CD4-positive, alpha-beta T cell treated with Interleukin-17A for 4 hours (primary cell): ENCODE results near the gene TMEM143.
A peak's percentile ranks its signal among the peaks of the same experiment; 100 is the strongest.
"Not testable (repeated sequence)": the region's sequence is repeated elsewhere in the genome, so short reads cannot be mapped to it uniquely, and the experiment has no call there.

ENCODE experiments used
- DNase-seq: peaks from one replicate; pipeline ENCODE4 v3.0.0-alpha.2; 2020; ENCODE audit warnings: mixed read lengths

The TMEM143 gene

DNA sequence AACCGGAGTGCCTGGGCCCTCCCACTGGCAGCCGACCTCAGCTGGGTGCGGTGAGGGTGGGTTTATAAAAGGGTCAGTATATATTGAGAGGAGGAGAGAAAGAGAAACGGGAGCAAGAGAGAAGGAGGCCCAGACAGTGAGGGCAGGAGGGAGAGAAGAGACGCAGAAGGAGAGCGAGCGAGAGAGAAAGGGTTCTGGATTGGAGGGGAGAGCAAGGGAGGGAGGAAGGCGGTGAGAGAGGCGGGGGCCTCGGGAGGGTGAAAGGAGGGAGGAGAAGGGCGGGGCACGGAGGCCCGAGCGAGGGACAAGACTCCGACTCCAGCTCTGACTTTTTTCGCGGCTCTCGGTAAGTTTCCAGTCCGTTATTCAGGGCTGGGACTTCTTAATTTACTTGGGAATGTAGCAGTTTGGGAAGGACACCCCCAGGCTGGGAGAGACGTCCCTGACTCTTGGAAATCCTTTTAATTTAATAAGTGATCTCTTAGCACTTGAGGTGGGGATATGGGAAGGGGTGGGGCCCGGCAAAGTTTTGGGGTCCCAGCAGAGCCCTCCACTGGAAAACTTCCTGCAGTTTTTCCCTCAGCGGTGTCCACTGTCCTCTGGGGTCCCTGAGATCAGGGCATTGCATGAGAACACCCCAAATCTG lies 38.4 kb downstream of the TMEM143 start, which contains the start of gene EMP3:
Gene EMP3, plus strand, starts transcription at position 288 of the 646 bp plus-strand sequence. CDS start 1,293 bp downstream, outside the sequence.
- peak; percentile 91 for DNase-seq

DNA sequence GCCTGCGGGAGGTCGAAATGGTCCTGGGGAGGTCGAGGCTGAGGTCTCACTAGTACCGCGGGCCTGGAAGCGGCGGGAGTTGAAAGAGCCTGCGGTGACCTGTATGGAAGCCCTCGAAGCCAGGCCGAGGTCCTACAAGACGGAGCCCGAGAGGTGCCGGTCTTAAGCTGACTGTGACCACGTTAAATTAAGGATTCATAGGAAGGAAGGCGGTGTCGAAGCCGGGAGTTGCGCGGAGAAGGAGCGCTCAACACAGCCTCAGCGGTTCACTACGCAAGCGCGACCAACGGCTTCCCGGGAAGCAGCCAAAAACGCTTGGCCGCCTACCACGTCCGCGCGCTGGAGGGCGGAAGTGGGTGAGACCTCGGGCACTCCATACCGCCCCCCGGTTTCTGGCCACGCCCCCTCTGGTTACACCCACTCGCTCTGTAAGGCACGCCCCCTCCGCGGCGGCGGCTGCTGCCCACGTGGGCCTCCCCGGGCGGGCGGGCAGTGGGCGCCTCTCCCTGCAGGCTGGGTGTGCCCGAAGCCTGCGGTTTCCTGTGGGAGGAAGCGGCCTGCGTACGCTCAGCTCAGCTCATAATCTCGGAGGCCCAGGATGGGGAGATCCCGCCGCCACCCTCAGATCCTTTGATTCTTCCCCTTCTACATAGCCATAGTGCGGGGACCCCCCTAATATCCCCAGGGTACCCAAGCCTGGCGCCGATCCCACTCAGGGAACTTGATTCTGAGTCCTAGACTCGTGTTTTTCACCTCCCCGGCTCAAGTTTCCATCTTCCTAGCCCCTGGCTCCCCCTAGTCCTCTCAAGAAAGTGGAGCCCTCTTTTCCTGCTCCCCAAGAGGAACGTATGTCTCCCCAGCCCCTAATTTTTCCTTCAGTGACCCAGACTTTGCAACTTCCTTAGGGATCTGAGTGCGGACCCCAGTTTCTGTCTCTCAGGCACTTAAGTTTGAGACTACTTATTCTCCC lies 41.8 kb downstream of the TMEM143 start:
- DNase-seq = peak; percentile 100

DNA sequence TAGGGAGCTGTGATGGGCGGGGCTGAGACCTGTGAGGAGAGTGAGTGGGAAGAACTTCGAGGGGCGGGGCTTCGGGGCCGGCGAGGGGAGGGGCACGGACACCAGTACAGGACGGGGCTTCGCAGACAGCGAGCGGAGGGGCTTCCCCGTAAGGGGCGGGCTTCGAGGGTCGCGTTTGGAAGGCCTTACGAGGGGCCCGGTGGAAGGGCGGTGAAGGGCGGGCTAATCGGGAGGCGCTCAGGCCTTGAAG lies 42.4 kb downstream of the TMEM143 start:
- peak; percentile 100 for DNase-seq

DNA sequence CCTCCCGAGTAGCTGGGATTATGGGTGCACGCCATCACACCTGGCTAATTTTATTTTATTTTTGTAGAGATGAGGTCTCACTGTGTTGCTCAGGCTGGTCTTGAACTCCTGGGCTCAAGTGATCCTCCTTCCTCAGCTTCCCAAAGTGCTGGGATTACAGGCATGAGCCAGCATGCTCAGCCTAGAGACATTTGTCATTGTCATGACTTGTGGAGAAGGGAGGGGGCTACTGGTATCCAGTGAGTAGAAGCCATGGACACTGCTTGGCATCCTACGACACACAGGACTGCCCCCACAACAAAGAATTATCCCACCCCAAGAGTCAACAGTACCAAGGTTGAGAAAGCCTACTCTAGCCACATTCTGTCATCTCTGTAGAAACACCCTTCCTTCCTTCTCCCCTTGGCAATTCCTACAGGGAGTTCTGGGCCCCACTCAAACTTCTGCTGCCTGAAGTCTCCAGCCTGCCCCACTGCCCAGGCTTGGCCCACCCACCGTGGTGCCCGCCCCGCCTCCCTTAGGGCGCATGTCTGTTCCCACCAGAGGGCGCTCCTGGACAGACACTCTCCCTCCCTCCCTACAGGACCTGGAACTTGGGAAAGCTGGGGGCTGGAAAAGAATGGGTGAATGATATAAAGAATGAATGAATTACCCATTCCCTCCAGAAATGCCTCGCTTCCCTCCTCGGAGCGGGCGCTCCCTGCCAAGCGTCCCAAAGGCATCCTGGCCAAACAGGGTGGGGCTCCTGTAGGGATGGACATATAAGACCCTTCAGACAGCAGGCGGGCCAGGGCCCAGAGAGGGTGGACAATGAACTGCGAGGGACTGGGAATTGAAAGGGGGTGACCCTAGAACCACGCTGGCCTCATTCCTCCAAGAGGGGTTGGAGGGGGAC lies 43.8 kb downstream of the TMEM143 start:
- DNase-seq = peak; percentile 88

DNA sequence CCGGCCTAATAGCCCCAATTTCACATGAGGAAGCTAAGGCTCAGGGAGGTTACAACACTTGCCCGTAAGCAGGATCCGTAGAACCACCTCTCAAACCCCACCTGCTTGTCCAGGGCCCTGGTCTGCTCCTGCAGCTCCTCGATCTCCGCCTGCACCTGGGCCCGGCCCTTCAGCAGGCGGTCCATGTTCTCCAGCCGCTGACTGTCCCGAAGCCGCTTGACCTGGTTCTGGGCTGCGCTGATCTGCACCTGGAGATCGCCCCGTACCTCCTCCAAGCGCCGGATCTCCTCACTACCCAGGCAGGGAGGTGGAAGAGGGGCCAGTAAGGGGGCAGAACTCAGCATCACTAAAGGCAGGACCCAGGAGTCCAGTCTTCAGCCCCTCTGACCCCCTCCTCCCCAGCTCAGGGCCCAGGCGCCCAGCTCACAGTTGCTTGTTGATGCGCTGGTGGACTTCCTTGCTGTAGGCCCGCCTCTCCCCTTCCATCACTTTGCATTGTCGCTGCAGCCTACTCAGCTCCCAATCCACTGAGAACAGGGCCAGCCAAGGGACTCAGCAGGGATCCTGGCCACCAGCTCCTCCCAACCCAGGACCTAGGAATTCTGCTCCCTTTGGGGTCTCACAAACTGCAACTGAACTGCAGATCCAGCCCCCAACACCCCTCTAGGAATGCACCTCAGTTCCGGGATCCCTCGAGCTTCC lies 45.3 kb downstream of the TMEM143 start:
- DNase-seq = no peak

DNA sequence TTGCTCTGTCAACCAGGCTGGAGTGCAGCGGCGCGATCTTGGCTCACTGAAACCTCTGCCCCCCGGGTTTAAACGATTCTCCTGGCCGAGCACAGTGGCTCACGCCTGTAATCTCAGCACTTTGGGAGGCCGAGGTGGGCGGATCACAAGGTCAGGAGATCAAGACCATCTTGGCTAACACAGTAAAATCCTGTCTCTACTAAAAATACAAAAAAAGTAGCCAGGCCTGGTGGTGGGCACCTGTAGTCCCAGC lies 46.1 kb downstream of the TMEM143 start:
- DNase-seq = not testable (repeated sequence)

DNA sequence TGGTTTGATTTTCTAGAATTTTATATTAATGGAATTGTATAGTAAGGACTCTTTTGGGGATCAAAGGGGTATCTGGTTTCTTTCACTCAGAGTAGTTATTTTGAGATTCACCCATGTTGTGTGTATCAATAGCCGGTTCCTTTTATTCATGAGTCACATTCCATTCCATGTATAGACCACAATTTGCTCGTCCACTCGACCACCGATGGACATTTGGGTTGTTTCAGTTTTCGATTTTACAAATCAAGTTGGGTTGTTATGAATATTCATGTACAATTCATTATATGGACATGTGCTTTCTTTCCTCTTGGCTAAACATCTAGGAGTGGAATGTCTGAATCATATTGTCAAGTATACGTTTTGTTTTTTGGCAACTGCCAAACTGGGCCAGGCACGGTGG lies 48.0 kb downstream of the TMEM143 start:
- DNase-seq = no peak

DNA sequence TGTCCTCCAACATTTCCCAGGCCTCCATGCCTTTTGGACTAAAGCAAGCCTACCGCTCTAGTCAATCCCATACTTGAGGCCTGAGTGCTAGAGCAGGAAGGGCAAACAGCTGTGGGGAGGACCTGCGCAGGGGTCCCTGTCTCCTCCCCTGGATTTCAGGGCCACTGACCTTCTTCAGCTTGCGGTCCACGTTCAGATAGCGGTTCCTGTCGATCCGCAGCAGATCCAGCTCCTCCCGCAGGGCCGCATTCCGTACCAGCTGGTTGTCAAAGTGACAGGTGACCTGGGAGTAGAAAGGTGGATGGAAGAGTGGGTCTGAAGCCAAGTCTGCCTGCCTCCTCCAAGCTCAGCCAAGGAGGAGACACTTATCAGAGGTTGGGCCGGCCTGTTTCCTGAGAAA lies 52.4 kb downstream of the TMEM143 start:
- DNase-seq = no peak

DNA sequence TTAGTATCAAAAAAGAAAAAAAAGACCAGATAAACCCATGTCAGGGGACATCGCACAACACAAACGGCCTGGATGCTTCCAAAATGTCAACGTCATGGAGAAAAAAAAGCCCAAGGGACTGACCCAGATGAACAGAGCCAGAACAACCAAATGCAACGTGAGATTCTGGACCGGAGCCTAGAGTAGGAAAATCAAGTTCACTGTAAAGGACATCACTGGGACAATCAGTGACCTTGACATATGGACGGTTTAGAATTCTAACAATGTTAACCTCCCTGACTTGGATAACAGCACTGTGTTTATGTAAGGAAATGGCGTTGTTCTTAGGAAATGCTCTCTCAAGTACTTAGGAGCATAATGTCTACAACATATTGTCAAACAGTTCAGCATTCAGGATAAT lies 53.5 kb downstream of the TMEM143 start:
- DNase-seq = no peak

DNA sequence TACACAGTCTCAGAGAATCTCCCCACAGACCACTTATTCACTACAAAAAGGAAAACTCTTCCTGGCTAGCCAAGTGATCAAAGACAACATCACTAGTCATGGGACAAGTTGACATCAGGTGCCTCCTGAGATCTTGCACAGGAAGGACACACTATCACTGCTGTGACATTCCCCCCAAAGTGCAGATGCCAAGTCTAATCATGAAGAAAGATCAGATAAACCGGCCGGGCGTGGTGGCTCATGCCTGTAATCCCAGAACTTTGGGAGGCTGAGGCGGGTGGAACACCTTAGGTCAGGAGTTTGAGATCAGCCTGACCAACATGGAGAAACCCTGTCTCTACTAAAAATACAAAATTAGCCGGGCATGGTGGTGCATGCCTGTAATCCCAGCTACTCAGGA lies 54.0 kb downstream of the TMEM143 start:
- not testable (repeated sequence) for DNase-seq

DNA sequence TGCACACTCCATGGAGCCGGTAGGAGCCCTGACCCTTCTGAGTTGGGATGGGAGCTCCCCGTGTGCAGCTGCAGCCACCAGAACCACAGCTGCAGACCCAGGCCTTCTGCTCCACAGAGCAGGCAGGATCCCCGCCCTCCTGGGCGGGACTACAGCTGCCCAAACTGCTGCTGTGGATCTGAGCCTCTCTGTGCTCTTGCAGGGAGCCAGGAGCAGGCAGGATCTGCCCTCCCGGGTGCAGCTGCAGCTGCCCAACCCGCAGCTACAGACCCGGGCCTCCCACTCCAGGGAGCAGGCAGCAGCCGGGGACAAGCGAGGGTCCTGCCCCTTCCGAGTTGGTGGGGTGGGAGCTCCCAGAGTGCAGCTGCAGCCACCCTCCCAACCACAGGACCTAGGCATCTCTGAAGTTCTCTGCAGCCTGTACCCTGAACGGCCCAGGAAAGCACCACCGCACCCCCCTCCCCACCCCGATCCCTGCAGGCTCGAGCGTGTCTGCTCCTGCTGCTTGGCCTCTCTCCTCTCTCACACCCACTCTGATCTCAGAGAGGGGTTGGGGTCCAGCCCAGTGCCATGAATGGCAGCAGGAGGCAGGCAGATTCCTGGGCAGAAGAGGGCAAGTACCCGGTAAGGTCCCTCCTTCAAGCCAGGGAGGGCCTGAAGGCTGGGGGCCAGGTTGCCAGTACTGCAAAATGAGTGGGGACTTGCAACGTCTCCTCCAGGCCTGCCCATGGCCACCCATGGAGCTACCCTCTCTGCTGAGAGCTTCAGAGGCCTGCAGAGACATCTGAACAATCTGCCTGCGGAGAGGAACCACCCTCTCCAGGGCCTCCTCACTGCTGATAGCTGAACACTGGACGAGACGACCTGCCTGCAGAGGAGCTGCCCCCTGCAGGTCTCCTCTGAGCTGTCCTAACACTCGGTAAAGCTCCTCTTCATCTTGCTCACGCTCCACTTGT lies 54.8 kb downstream of the TMEM143 start:
- no peak for DNase-seq

DNA sequence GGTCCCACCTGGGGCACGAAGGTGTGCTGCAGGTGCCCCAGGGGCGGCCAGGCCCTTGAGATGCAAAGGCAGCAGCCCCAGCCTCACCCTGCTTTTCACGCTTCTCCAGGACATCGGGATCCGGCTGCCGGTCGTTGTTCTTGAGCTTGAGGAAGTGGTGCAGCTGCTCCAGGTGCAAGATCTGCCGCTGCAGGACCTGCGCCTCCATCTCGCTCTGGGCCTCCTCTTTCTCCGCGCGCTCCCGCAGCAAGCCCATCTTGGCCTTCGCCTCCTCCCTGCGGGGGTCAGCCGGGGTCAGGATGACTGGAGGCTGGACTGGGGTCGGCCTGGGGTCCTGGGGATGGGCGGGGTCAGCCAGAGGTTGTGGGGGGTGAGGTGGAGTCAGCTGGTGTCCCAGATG lies 59.9 kb downstream of the TMEM143 start:
- DNase-seq = no peak

DNA sequence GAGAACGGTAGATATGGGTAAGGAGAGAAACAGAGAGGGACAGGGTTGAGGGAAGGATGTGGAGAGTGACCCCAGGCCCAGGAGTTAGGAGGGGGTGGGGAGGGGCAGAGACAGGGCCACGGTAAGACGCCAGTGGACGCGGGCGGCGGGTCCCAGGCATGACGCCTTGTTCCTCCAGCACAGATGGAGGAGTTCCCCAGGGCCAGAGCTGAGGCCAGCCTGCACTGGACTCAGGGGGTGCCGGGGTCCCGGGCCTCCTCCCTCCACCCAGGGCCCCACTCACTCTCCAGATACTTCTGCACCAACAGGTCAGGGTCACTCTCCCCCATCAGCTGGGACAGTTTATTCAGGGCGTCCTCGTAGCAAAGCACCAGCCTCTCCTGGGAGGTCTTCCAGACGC lies 60.4 kb downstream of the TMEM143 start:
- DNase-seq = no peak

DNA sequence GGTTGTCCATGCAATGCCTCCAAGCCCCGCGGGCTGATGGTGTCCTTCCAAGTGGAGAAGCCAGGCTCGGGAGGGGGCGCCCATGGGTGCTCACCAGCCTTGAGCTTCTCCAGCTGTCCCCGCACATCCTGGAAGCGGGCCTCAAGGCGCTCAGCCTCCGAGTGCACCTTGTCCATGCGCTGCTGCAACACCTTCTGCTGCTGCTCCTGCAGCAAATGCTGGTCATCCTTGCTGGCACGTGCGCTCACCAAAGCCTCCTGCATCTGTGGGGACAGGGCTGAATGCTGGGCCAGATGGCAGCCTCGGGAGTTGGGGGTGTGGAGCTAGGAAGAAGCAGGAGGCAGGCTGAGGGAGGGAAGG lies 61.2 kb downstream of the TMEM143 start:
- DNase-seq = no peak

DNA sequence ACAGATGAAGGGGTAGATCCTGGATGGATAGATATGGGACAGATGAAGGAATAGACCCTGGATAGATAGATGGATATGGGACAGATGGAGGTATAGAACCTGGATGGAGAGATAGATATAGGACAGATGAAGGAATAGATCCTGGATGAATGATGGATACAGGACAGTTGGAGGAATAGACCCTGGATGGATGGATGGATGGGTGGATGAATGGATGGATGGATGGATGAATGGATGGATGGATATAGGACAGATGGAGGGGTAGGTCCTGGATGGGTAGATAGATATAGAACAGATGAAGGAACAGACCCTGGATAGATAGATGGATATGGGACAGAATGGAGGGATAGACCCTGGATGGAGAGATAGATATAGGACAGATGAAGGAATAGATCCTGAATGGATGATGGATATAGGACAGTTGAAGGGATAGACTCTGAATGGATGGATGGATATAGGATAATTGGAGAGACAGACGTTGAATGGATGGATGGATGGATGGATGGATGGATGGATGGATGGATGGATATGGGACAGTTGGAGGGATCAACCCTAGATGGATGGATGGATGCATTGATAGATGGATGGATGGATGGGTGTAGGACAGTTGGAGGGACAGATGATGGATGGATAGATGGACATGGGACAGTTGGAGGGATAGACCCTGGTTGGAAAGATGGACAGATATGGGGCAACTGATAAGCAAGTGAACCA lies 61.7 kb downstream of the TMEM143 start:
- no peak for DNase-seq

DNA sequence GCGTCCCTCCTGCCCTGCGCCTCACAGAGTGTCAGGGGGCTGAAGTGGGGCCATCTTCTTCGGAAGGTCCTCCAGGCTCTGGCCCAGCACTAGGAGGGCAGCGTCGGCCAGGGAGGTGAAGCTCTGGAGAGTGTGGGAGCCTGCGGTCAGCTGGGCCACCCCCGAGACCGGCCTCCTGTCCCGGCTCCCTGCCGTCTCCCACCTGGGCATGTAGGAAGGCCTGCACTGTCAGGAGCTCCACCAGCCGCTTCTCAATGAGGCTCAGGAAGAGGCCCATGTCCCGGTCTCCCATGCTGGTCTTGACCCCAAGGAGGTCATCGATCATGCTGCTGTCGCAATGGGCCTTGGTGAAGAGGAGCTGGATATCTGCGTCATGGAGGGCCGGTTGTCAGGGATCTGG lies 65.8 kb downstream of the TMEM143 start:
- no peak for DNase-seq

DNA sequence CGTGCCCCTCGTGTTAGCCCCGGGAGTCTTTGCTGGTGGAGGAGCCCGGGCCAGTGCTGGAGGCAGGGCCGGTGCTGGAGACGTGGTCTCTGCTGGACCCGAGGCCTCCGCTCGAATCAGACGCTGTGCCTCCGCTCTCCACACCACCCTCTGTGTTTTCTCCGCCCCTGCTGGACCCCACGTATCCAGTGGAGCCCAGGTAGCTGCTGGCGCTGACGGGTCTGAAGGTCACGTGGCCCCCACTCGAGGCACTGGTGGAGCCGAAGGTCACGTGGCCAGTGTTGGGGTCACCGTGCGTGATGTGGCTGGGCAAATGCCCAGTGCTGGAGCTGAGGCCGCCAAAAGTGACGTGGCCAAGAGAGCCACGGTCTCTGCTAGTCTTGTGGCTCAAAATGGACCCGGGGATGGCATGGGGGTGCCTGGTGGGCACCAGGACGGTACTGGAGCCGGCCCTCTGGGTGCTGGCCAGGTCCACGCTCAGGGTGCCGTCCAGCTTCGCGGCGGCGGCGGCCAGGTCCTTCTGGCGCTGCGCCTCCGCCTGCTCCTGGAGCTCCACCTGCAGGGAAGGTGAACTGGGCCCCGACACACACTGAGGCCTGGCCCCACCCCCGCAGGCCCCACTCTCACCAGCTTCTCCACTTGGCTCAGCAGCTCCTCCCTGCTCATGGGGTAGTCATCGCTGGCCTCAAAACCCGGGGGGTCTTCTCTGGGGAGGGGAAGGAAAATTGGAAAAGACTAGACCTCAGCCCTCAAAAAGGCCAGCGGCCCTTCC lies 66.6 kb downstream of the TMEM143 start:
- DNase-seq = no peak

DNA sequence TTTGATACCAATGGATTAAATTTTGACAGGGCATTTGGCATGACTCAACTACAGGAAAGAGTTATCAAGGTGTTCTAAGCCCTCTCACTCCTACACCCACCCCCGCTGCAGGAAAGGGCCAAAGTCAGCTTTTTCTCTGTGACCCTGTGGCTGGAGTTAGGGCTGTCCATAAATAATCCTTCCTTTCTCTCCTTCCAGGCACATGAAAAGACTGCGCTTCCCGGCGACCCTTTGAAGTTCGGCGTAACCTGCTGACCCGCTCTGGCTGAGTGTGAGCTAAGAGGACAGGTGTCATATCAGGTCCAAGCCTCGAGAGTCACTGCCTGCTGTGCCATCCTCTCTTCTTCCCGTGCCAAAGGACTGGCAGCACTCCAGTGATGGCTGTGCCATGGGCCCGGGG lies 68.3 kb downstream of the TMEM143 start:
- no peak for DNase-seq

DNA sequence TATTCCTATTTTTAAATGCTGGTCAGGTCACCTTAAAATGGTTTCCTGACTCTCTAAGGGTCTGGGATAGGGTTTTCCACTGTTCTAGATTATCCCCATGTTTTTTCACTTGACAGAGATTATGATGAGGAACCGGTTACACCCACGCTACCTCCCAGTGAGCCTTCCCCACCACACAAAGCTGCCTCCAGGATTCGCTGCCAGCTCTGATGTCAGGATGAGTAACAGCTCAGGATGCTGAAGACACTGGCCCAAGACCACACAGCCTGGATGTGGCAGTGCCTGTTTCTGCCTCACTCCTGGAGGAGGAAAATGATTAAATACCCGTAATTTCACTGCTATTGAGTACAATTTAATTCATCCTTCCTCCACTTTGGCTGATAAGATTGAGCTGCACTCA lies 70.9 kb downstream of the TMEM143 start:
- no peak for DNase-seq

DNA sequence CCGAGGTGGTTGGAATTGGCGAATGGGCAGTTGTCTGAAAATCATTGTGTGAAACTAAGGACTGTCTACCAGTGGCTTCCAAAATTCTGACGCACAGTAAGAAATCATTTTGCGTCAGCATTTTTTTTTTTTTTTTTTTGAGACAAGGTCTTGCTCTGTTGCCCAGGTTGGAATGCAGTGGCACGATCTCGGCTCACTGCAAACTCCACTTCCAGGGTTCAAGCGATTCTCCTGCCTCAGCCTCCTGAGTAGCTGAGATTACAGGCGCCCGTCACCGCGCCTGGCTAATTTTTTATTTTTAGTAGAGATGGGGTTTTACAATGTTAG lies 72.3 kb downstream of the TMEM143 start:
- DNase-seq = not testable (repeated sequence)
